Stimulated activated CD8-positive, alpha-beta memory T cell treated with anti-CD3 and anti-CD28 coated beads, Interleukin-15, amount 100 ng/mL, for 4 hours (primary cell): ENCODE results near the gene NTM.
"Not testable (repeated sequence)": the region's sequence is repeated elsewhere in the genome, so short reads cannot be mapped to it uniquely, and the experiment has no call there.

Experiments
- DNase-seq, 2 donors: peaks; one replicate each; pipeline ENCODE4 v3.0.0-alpha.2; 2020; ENCODE audit warnings: low read depth in 2 of 2

Gene NTM

GRCh38 chr11:131463649-131464425 lies 93.4 kb downstream of the NTM start:
- DNase-seq = no peak

GRCh38 chr11:131464461-131464860 lies 94.0 kb downstream of the NTM start:
- no peak for DNase-seq

GRCh38 chr11:131465039-131465438 lies 94.6 kb downstream of the NTM start:
- no peak for DNase-seq

- DNase-seq = no peak
These were observed 95.3 kb downstream of the NTM start for GRCh38 chr11:131465746-131466145.

- DNase-seq = no peak
These were observed 97.4 kb downstream of the NTM start for GRCh38 chr11:131467645-131468394.

- no peak for DNase-seq
These were observed 98.2 kb downstream of the NTM start for GRCh38 chr11:131468565-131468964.

GRCh38 chr11:131470216-131470925 lies 100.0 kb downstream of the NTM start:
- no peak for DNase-seq

- no peak for DNase-seq
These were observed 101.6 kb downstream of the NTM start for GRCh38 chr11:131471976-131472375.

GRCh38 chr11:131474947-131475346 lies 104.5 kb downstream of the NTM start:
- DNase-seq = no peak

- no peak for DNase-seq
These were observed 105.9 kb downstream of the NTM start for GRCh38 chr11:131476266-131476665.

- no peak for DNase-seq
These were observed 107.9 kb downstream of the NTM start for GRCh38 chr11:131478341-131478740.

GRCh38 chr11:131481303-131481702 lies 110.9 kb downstream of the NTM start:
- DNase-seq = no peak

GRCh38 chr11:131481971-131482370 lies 111.6 kb downstream of the NTM start:
- no peak for DNase-seq

- no peak for DNase-seq
These were observed 113.0 kb downstream of the NTM start for GRCh38 chr11:131483453-131483852.

- DNase-seq = no peak
These were observed 113.5 kb downstream of the NTM start for GRCh38 chr11:131483877-131484276.

- no peak for DNase-seq
These were observed 115.7 kb downstream of the NTM start for GRCh38 chr11:131486100-131486499.

GRCh38 chr11:131486937-131487635 lies 116.7 kb downstream of the NTM start:
- DNase-seq = no peak

- no peak for DNase-seq
These were observed 117.8 kb downstream of the NTM start for GRCh38 chr11:131488238-131488637.

- no peak for DNase-seq
These were observed 121.1 kb downstream of the NTM start for GRCh38 chr11:131491503-131491902.

- no peak for DNase-seq
These were observed 125.0 kb downstream of the NTM start for GRCh38 chr11:131495423-131495822.

GRCh38 chr11:131497686-131498085 lies 127.3 kb downstream of the NTM start:
- not testable (repeated sequence) for DNase-seq

- no peak for DNase-seq
These were observed 128.3 kb downstream of the NTM start for GRCh38 chr11:131498631-131499160.
